ENCODE data around the gene SOX6.

Gene SOX6

DNA sequence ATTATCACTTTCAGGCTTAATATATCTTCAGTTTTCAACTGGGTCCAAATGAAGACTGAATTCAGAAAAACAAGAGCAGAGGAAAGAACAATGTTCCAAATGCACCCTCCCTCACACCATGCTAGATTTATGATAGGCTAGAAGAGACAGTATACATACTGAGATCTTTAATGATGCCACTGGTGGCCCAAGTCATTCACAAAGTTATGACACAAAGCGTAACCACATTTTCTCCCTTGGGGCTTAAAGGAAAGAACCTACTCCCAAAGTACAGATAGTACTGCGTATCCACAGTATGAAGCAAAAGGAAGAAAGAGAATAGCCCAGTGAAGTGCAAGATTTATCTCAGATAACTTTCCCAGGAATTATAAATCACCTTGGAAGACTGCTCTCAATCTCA is 10.9 kb upstream of the SOX6 start:
- no peak for DNase-seq (ENCODE audit: extremely low read depth, low read depth)
- H3K4me3 ChIP-seq (replicated peaks; ENCODE audit: low read depth, low read length), result no peak overlapping the region
- TF ChIP-seq, protein P1, sequence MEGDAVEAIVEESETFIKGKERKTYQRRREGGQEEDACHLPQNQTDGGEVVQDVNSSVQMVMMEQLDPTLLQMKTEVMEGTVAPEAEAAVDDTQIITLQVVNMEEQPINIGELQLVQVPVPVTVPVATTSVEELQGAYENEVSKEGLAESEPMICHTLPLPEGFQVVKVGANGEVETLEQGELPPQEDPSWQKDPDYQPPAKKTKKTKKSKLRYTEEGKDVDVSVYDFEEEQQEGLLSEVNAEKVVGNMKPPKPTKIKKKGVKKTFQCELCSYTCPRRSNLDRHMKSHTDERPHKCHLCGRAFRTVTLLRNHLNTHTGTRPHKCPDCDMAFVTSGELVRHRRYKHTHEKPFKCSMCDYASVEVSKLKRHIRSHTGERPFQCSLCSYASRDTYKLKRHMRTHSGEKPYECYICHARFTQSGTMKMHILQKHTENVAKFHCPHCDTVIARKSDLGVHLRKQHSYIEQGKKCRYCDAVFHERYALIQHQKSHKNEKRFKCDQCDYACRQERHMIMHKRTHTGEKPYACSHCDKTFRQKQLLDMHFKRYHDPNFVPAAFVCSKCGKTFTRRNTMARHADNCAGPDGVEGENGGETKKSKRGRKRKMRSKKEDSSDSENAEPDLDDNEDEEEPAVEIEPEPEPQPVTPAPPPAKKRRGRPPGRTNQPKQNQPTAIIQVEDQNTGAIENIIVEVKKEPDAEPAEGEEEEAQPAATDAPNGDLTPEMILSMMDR (IDR thresholded peaks at IDR 0.05; ENCODE audit: low read depth, low read length, missing control alignments), result no peak

DNA sequence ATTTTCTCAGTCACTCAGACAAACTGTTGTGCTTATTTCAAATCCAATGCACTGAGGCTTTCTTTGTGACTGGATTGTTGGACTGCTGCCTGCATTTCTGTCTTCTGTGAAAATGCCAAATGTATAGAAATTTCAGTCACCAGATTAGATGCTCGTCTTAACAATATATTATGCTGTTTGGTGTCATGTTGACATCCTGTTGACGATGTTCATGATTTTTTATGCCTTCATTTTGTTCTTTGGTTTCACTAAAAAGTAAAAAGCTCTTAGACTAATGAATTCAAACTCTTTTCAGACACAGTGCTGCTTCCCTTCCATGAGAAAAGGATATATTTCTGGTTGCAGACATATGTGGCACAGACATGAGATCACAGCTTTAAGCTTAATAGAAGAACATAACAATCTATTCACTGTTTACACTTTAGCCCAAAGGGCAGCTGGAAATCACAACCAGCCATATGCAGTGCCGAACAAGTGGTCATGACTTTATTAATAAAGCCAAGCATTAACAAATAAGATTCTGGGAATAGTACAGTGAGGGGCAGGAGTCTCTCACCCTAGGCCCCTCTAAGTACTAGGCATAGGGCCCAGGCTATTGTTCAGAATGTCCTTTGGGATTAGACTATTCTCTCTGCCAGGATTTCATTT is 9.4 kb upstream of the SOX6 start:
- H3K4me3 ChIP-seq (replicated peaks; ENCODE audit: low read depth, low read length), result no peak overlapping the region
- no peak for DNase-seq (ENCODE audit: extremely low read depth, low read depth)
- TF ChIP-seq, protein P1 (IDR thresholded peaks at IDR 0.05; ENCODE audit: low read depth, low read length, missing control alignments), result no peak

DNA sequence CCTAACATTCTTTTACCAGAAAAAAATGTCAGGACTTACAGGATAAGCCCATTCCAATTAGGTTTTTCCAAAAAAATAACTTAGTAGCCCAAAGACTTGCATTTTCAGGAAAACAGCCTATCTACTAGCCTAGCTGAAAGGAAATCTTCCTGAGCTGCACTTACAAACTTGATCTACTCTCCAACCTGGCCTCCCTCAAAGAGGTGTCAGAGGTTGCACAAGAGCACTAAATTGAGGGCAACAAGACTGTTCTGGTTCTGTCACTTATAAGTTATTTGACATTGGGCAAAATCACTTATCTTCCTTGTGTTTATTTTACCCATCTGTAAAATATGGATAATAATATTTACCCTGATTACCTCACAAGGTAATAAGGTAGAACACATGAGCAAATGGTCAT is 7.9 kb upstream of the SOX6 start:
- no peak for DNase-seq (ENCODE audit: extremely low read depth, low read depth)
- TF ChIP-seq, protein P1 (IDR thresholded peaks at IDR 0.05; ENCODE audit: low read depth, low read length, missing control alignments), result no peak
- H3K4me3 ChIP-seq (replicated peaks; ENCODE audit: low read depth, low read length), result no peak overlapping the region

DNA sequence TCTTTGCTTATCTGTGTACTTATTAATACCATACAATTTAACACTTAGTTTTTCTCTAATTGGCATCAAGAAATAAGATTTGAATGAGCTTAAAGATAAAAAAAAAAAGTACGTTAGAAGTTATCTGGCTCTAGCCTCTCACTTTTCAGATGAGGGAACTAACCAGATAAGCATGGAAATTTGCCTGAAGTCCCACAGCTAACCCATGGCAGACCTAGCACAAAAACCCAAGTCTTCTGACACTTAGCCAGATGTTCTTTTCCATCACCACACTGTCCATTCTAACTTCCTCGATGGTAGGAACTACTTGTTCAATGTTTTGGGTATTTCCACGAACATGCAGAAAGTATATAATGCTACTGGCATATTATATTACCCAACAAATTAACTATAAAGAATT is 7.4 kb upstream of the SOX6 start:
- TF ChIP-seq, protein P1 (IDR thresholded peaks at IDR 0.05; ENCODE audit: low read depth, low read length, missing control alignments), result no peak
- no peak for DNase-seq (ENCODE audit: extremely low read depth, low read depth)
- H3K4me3 ChIP-seq (replicated peaks; ENCODE audit: low read depth, low read length), result no peak overlapping the region

DNA sequence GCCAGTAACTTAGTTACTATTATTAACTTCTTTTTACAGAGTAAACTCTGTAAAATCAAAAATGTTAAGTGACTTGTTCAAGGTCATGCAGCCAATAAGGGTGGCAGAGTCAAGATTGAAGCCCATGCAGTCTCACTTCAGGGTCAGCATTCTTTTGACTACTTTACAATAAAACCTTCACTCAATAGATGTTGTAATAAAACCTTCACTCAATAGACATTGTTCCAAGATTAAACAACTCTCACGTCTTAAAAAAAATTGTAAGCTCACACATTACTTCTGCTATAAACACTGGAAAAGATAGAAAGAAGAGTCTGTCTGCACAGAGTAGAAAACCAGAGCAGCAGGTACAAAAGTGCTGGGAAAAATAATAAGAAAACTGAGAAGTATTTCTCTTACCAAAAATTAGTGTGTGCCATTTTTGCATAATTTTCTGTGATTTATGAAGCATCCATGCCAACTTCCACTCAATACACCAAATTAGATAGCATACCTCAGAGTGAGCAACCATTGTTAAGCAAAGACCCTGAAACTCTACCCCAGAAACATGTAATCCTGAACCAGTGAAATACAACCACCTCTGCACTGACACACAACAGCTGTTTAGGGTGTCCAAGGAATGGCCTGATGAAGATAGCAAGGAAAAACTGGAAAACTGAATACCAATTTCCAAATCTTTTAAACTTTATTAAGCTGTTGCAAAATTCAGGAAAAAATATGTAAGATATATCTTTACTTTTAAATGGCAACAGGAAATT is 4.9 kb upstream of the SOX6 start:
- TF ChIP-seq, protein P1 (IDR thresholded peaks at IDR 0.05; ENCODE audit: low read depth, low read length, missing control alignments), result no peak
- no peak for DNase-seq (ENCODE audit: extremely low read depth, low read depth)

DNA sequence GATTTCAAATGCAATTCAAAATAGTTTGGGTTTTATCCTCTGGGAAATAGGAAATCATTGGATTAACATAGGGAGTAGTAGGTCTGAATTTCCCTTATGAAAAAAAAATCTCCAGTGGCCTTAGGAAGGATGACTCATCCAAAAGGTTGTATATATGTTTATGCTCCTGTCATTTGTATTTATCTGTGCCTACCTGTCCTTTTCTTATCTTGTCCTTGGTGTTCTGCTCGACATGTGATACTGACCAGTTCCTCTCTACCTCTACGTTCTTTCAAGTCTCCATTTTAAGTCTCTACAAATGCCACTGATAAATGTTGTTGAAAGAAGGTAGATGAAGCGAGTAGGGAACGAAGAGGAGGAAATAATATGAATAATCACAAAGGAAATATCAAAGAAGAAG is 3.0 kb upstream of the SOX6 start:
- DNase-seq (ENCODE audit: extremely low read depth, low read depth), result no peak
- no peak overlapping the region for H3K4me3 ChIP-seq (replicated peaks; ENCODE audit: low read depth, low read length)
- TF ChIP-seq, protein P1 (IDR thresholded peaks at IDR 0.05; ENCODE audit: low read depth, low read length, missing control alignments), result no peak

More for the DNA sequence above, 4.9 kb upstream of the SOX6 start:
- H3K4me3 ChIP-seq (replicated peaks; ENCODE audit: low read depth, low read length), result no peak overlapping the region

All from HFF-Myc (cell line).